ENCODE results near the gene AGFG2.
"Not testable (repeated sequence)": the region's sequence is repeated elsewhere in the genome, so short reads cannot be mapped to it uniquely, and the experiment has no call there.

Gene AGFG2

GRCh38 chr7:100538654-100539435 lies at the start of gene AGFG2:
AGFG2 (plus strand) TSS chr7:100539203; CDS start chr7:100539347, 144 bp downstream.
- DNase-seq (ENCODE audit: low read depth in 1 of 2, low spot score in 1 of 2): peak; percentile 100

- no peak for DNase-seq (ENCODE audit: low read depth in 1 of 2, low spot score in 1 of 2)
These were observed 49.2 kb upstream of the AGFG2 start for GRCh38 chr7:100489824-100490223.

GRCh38 chr7:100490483-100491191 lies 48.4 kb upstream of the AGFG2 start:
- no peak for DNase-seq (ENCODE audit: low read depth in 1 of 2, low spot score in 1 of 2)

- no peak for DNase-seq (ENCODE audit: low read depth in 1 of 2, low spot score in 1 of 2)
These were observed 47.8 kb upstream of the AGFG2 start for GRCh38 chr7:100491192-100491578.

- DNase-seq (ENCODE audit: low read depth in 1 of 2, low spot score in 1 of 2): no peak
These were observed 46.1 kb upstream of the AGFG2 start for GRCh38 chr7:100492738-100493475.

- DNase-seq (ENCODE audit: low read depth in 1 of 2, low spot score in 1 of 2): peak in 1 of 2 donors; percentile 48
These were observed 45.3 kb upstream of the AGFG2 start for GRCh38 chr7:100493476-100494264.

- DNase-seq (ENCODE audit: low read depth in 1 of 2, low spot score in 1 of 2): no peak
These were observed 42.5 kb upstream of the AGFG2 start for GRCh38 chr7:100496509-100496908.

GRCh38 chr7:100500743-100501142 lies 38.3 kb upstream of the AGFG2 start:
- not testable (repeated sequence) for DNase-seq (ENCODE audit: low read depth in 1 of 2, low spot score in 1 of 2)

GRCh38 chr7:100504031-100504430 lies 35.0 kb upstream of the AGFG2 start:
- not testable (repeated sequence) for DNase-seq (ENCODE audit: low read depth in 1 of 2, low spot score in 1 of 2)

- no peak for DNase-seq (ENCODE audit: low read depth in 1 of 2, low spot score in 1 of 2)
These were observed 34.0 kb upstream of the AGFG2 start for GRCh38 chr7:100504887-100505611.

GRCh38 chr7:100506356-100506923 lies 32.6 kb upstream of the AGFG2 start:
- no peak for DNase-seq (ENCODE audit: low read depth in 1 of 2, low spot score in 1 of 2)

GRCh38 chr7:100509231-100509630 lies 29.8 kb upstream of the AGFG2 start:
- DNase-seq (ENCODE audit: low read depth in 1 of 2, low spot score in 1 of 2): no peak

GRCh38 chr7:100510437-100511239 lies 28.4 kb upstream of the AGFG2 start:
- DNase-seq (ENCODE audit: low read depth in 1 of 2, low spot score in 1 of 2): no peak

GRCh38 chr7:100513212-100513810 lies 25.7 kb upstream of the AGFG2 start:
- no peak for DNase-seq (ENCODE audit: low read depth in 1 of 2, low spot score in 1 of 2)

GRCh38 chr7:100515072-100515532 lies 23.9 kb upstream of the AGFG2 start:
- DNase-seq (ENCODE audit: low read depth in 1 of 2, low spot score in 1 of 2): no peak

GRCh38 chr7:100516135-100516812 lies 22.7 kb upstream of the AGFG2 start:
- DNase-seq (ENCODE audit: low read depth in 1 of 2, low spot score in 1 of 2): peak in 1 of 2 donors; percentile 20

GRCh38 chr7:100517305-100517704 lies 21.7 kb upstream of the AGFG2 start:
- no peak for DNase-seq (ENCODE audit: low read depth in 1 of 2, low spot score in 1 of 2)

- DNase-seq (ENCODE audit: low read depth in 1 of 2, low spot score in 1 of 2): no peak
These were observed 19.4 kb upstream of the AGFG2 start for GRCh38 chr7:100519580-100519979.

Data from stimulated activated CD4-positive, alpha-beta T cell treated with anti-CD3 and anti-CD28 coated beads, Interleukin-15, amount 100 ng/mL, for 1 hour (primary cell).